K562 (cell line): ENCODE measurements around the gene SCEL. TPM values are rescaled to one million over a fixed set of nuclear protein-coding genes. Genes with fewer than 3 reads are reported as not detected.

Source experiments
- CREM ChIP-seq: IDR thresholded peaks from 2 replicates; pipeline ENCODE4 v1.6.1; 2014; ENCODE audit warnings: antibody characterized with exemption, low read depth
- MAFF ChIP-seq: IDR thresholded peaks from 2 replicates; pipeline ENCODE4 v1.6.1; 2012; ENCODE audit warnings: low read length, improper control_type of control experiment
- POLR2G ChIP-seq: fragments of 200-400 bp; formaldehyde crosslinking; IDR thresholded peaks from 2 replicates; pipeline ENCODE4 v1.6.1; 2017; ENCODE audit warnings: low read depth, mild to moderate bottlenecking, antibody characterized with exemption, low read length, moderate library complexity
- TARDBP ChIP-seq: fragments of 450-650 bp; IDR thresholded peaks from 2 replicates; pipeline ENCODE4 v1.6.1; 2016
- TSC22D4 ChIP-seq: fragments of 450-650 bp; IDR thresholded peaks from 2 replicates; pipeline ENCODE4 v1.6.1; 2016; ENCODE audit warnings: missing genetic modification characterization, missing biosample characterization, control low read depth
- YY1 ChIP-seq, 3 experiments: IDR thresholded peaks; 2 replicates each; pipeline ENCODE4 v1.6.1; 2011; ENCODE audit warnings: low read length in 2 of 3, mild to moderate bottlenecking in 2 of 3, moderate library complexity in 2 of 3, borderline replicate concordance in 1 of 3, control low read depth in 1 of 3, low read depth in 1 of 3; ENCODE audit not compliant: insufficient read depth in 3 of 3, insufficient replicate concordance in 2 of 3, control insufficient read depth in 1 of 3, insufficient read length in 1 of 3; ENCODE audit errors: extremely low read depth in 1 of 3
- ZFP30 ChIP-seq: fragments of 250-450 bp; sonication (Bioruptor Pico); IDR thresholded peaks from 2 replicates; pipeline ENCODE4 v1.8.0; 2022; ENCODE audit warnings: moderate library complexity, mild to moderate bottlenecking, inconsistent platforms, borderline replicate concordance
- ZNF232 ChIP-seq: sonication (generic); formaldehyde crosslinking; IDR thresholded peaks from 2 replicates; pipeline ENCODE4 v1.8.0; 2022; ENCODE audit warnings: mild to moderate bottlenecking, missing genetic modification reagents
- polyA plus RNA-seq, 8 experiments: library from polyadenylated mRNA; depleted of rRNA in 4 of 8; stranded (reverse) in 5 of 8; unstranded in 3 of 8; fragments of >200 nt; fragmentation: Nextera tagmentation in 2 of 8; fragmentation: Illumina TruSeq in 1 of 8; extraction: Ambion mirVana in 2 of 8; extraction: Trizol in 1 of 8; gene quantifications; 2 replicates each; pipeline versions ENCODE4 v1.2.1 to v1.2.3, GENCODE V29; 2011 to 2014; ENCODE audit warnings: inconsistent platforms in 1 of 8, missing spikeins in 1 of 8
- total RNA-seq, 7 experiments: library from RNA; depleted of rRNA in 6 of 7; stranded (reverse); fragments of >200 nt in 6 of 7; fragmentation: Illumina TruSeq in 2 of 7; extraction: Trizol in 2 of 7; gene quantifications; 2 replicates each; pipeline versions ENCODE4 v1.2.1 to v1.2.3, GENCODE V29; 2011 to 2021; ENCODE audit warnings: low replicate concordance in 1 of 7
- TF ChIP-seq, protein P1 (sequence below): fragments of 450-650 bp; IDR thresholded peaks from 2 replicates; pipeline ENCODE4 v1.6.1; 2016; ENCODE audit warnings: low read depth
- TF ChIP-seq, protein P2 (sequence below): fragments of 450-650 bp; formaldehyde crosslinking; IDR thresholded peaks from 2 replicates; pipeline ENCODE4 v1.4.0; 2022; ENCODE audit warnings: missing genetic modification characterization

The SCEL gene
- total and polyA plus RNA-seq, 9 of the 15 experiments (the other 6 are each of a cell fraction or from before 2014, with no cell fraction given), result not detected

DNA sequence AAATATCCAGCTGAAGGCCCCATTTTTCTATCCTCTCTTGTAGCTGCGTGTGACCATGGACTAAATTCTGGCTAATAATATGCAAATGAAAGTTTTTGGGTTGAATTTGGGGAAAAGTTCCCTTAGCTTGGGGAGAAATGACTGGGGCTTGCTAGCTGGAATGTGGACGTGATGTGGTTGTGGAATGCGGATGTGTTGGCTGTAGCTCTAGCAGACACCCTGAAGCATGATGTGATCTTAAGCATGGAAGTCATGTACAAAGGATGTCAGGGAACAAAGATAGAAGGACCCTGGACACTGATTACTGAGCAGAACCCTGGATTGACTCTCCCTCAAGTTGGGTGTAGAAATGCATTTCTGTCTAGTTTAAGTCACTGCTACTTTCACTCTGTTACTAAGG, 25.4 kb upstream of the SCEL start (continued):
- TF ChIP-seq, protein P1, sequence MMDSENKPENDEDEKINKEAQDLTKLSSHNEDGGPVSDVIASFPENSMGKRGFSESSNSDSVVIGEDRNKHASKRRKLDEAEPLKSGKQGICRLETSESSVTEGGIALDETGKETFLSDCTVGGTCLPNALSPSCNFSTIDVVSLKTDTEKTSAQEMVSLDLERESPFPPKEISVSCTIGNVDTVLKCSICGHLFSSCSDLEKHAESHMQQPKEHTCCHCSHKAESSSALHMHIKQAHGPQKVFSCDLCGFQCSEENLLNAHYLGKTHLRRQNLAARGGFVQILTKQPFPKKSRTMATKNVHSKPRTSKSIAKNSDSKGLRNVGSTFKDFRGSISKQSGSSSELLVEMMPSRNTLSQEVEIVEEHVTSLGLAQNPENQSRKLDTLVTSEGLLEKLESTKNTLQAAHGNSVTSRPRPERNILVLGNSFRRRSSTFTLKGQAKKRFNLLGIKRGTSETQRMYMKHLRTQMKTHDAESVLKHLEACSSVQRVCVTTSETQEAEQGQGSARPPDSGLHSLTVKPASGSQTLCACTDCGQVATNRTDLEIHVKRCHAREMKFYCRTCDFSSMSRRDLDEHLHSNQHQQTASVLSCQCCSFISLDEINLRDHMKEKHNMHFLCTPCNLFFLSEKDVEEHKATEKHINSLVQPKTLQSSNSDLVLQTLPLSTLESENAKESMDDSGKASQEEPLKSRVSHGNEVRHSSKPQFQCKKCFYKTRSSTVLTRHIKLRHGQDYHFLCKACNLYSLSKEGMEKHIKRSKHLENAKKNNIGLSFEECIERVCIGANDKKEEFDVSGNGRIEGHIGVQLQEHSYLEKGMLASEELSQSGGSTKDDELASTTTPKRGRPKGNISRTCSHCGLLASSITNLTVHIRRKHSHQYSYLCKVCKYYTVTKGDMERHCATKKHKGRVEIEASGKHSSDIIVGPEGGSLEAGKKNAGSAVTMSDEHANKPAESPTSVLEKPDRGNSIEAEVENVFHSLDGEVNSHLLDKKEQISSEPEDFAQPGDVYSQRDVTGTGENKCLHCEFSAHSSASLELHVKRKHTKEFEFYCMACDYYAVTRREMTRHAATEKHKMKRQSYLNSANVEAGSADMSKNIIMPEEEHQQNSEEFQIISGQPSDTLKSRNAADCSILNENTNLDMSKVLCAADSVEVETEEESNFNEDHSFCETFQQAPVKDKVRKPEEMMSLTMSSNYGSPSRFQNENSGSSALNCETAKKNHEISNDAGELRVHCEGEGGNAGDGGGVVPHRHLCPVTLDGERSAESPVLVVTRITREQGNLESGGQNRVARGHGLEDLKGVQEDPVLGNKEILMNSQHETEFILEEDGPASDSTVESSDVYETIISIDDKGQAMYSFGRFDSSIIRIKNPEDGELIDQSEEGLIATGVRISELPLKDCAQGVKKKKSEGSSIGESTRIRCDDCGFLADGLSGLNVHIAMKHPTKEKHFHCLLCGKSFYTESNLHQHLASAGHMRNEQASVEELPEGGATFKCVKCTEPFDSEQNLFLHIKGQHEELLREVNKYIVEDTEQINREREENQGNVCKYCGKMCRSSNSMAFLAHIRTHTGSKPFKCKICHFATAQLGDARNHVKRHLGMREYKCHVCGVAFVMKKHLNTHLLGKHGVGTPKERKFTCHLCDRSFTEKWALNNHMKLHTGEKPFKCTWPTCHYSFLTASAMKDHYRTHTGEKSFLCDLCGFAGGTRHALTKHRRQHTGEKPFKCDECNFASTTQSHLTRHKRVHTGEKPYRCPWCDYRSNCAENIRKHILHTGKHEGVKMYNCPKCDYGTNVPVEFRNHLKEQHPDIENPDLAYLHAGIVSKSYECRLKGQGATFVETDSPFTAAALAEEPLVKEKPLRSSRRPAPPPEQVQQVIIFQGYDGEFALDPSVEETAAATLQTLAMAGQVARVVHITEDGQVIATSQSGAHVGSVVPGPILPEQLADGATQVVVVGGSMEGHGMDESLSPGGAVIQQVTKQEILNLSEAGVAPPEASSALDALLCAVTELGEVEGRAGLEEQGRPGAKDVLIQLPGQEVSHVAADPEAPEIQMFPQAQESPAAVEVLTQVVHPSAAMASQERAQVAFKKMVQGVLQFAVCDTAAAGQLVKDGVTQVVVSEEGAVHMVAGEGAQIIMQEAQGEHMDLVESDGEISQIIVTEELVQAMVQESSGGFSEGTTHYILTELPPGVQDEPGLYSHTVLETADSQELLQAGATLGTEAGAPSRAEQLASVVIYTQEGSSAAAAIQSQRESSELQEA, result no peak
- TF ChIP-seq, protein P2, sequence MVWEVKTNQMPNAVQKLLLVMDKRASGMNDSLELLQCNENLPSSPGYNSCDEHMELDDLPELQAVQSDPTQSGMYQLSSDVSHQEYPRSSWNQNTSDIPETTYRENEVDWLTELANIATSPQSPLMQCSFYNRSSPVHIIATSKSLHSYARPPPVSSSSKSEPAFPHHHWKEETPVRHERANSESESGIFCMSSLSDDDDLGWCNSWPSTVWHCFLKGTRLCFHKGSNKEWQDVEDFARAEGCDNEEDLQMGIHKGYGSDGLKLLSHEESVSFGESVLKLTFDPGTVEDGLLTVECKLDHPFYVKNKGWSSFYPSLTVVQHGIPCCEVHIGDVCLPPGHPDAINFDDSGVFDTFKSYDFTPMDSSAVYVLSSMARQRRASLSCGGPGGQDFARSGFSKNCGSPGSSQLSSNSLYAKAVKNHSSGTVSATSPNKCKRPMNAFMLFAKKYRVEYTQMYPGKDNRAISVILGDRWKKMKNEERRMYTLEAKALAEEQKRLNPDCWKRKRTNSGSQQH (CRISPR knock-in tag), result no peak
- TF ChIP-seq YY1 (IDR thresholded peaks at IDR 0.05; ENCODE audit: borderline replicate concordance in 1 of 3, control insufficient read depth in 1 of 3, extremely low read depth in 1 of 3, insufficient read depth in 3 of 3, insufficient read length in 1 of 3, insufficient replicate concordance in 2 of 3, low read depth in 1 of 3, low read length in 2 of 3) (no peak), ZFP30 (CRISPR knock-in tag) (no peak), POLR2G (no peak), CREM (no peak), ZNF232 (CRISPR knock-in tag) (no peak), TARDBP (no peak), TSC22D4 (tag) (no peak), MAFF (no peak)
